ENCODE data around the gene CDHR2. TPM values are rescaled to one million over a fixed set of nuclear protein-coding genes. Genes with fewer than 3 reads are reported as not detected.

Gene CDHR2
- total and polyA plus RNA-seq, 8 donors, result 0.13 to 18.7 (median 9.7) TPM

- TF ChIP-seq CTCF (IDR thresholded peaks at IDR 0.05) (no peak), EP300 (IDR thresholded peaks at IDR 0.05) (no peak), POLR2A (IDR thresholded peaks at IDR 0.05) (no peak), POLR2AphosphoS5 (IDR thresholded peaks at IDR 0.05) (no peak)
- peak in 1 of 2 donors; percentile 84 for DNase-seq
- H3K36me3 ChIP-seq, result no peaks in the 10 kb centered on the region
- intact Hi-C loops (cut with DNase I; ENCODE audit: low total_unique reads), result no loop called here
- H3K9me3 ChIP-seq, result no peaks in the 10 kb centered on the region
- peaks cover 13 to 23% (median 20%) of the 10 kb centered on the region in 4 donors for H3K4me1 ChIP-seq
- WGBS, 5 donors, result 0 to 4% (median 2%) methylated on average over 43 to 94 of the region's 94 CpGs
- H3K4me3 ChIP-seq, result peak within 1 kb of the TSS; percentile 31 to 48 (median 36)
- no peak within 1 kb of the TSS for H3K27ac ChIP-seq
- H3K27me3 ChIP-seq, result peaks cover 11 to 97% (median 81%) of the 10 kb centered on the region in 3 donors
Observed at GRCh38 chr5:176629853-176630680, 80.9 kb downstream of the CDHR2 start, which contains the start of the genes EIF4E1B and SNCB. Gene EIF4E1B, plus strand, starts transcription at chr5:176630675. Its CDS starts 12,113 bp downstream, at chr5:176642788. Gene SNCB, minus strand, starts transcription at chr5:176630534. Its CDS starts 880 bp downstream, at chr5:176629654.

GRCh38 chr5:176630681-176631222 is 81.6 kb downstream of the CDHR2 start:
- Histone ChIP-seq H3K27me3 (peaks cover 11 to 97% (median 79%) of the 10 kb centered on the region in 3 donors), H3K9me3 (no peaks in the 10 kb centered on the region), H3K36me3 (no peaks in the 10 kb centered on the region), H3K27ac (no peak overlapping the region), H3K4me1 (peaks cover 13 to 23% (median 20%) of the 10 kb centered on the region in 4 donors), H3K4me3 (peak overlapping the region; percentile 31 to 48 (median 36))
- no peak for DNase-seq
- TF ChIP-seq POLR2AphosphoS5 (IDR thresholded peaks at IDR 0.05) (no peak), EP300 (IDR thresholded peaks at IDR 0.05) (no peak), POLR2A (IDR thresholded peaks at IDR 0.05) (no peak), CTCF (IDR thresholded peaks at IDR 0.05) (no peak)
- WGBS, 5 donors, result 6 to 9% (median 7%) methylated on average over 20 of the region's 20 CpGs
- intact Hi-C loops (cut with DNase I; ENCODE audit: low total_unique reads), result no loop called here

- Histone ChIP-seq H3K27me3 (peaks cover 11 to 97% (median 73%) of the 10 kb centered on the region in 3 donors), H3K36me3 (no peaks in the 10 kb centered on the region), H3K4me1 (peaks cover 13 to 22% (median 20%) of the 10 kb centered on the region in 4 donors), H3K9me3 (no peaks in the 10 kb centered on the region), H3K4me3 (no peak overlapping the region), H3K27ac (no peak overlapping the region)
- DNase-seq, result no peak
- 61 to 76% (median 69%) methylated on average over 7 of the region's 7 CpGs for WGBS, 5 donors
- intact Hi-C loops (cut with DNase I; ENCODE audit: low total_unique reads), result no loop called here
- TF ChIP-seq POLR2AphosphoS5 (IDR thresholded peaks at IDR 0.05) (no peak), POLR2A (IDR thresholded peaks at IDR 0.05) (no peak), CTCF (IDR thresholded peaks at IDR 0.05) (no peak), EP300 (IDR thresholded peaks at IDR 0.05) (no peak)
Observed at GRCh38 chr5:176631383-176632200, 82.5 kb downstream of the CDHR2 start.

GRCh38 chr5:176632745-176633144 is 83.6 kb downstream of the CDHR2 start:
- no peak for TF ChIP-seq POLR2A (IDR thresholded peaks at IDR 0.05)
- no peak for TF ChIP-seq EP300 (IDR thresholded peaks at IDR 0.05)

More at GRCh38 chr5:176632745-176633144, 83.6 kb downstream of the CDHR2 start:
- no peak overlapping the region for H3K27ac ChIP-seq
- no peak for DNase-seq
- peaks cover 13 to 22% (median 19%) of the 10 kb centered on the region in 4 donors for H3K4me1 ChIP-seq
- no peaks in the 10 kb centered on the region for H3K9me3 ChIP-seq
- H3K4me3 ChIP-seq, result no peak overlapping the region
- H3K27me3 ChIP-seq, result peaks cover 11 to 92% (median 61%) of the 10 kb centered on the region in 3 donors
- H3K36me3 ChIP-seq, result no peaks in the 10 kb centered on the region
- 77 to 94% (median 88%) methylated on average over 2 of the region's 2 CpGs for WGBS, 5 donors
- intact Hi-C loops (cut with DNase I; ENCODE audit: low total_unique reads), result no loop called here

Measured in stomach (tissue), 9 donors.